Breast epithelium (tissue), 3 donors: ENCODE data around the gene TNS3.

Experiments
- CTCF ChIP-seq, 3 donors: fragments of 450-650 bp; IDR thresholded peaks; one replicate each; pipeline ENCODE4 v1.5.1; 2016 to 2017; ENCODE audit warnings: antibody characterized with exemption in 3 of 3, mild to moderate bottlenecking in 3 of 3, moderate library complexity in 3 of 3
- POLR2A ChIP-seq: fragments of 450-650 bp; IDR thresholded peaks from one replicate; pipeline ENCODE4 v1.6.1; 2016; ENCODE audit warnings: antibody characterized with exemption, mild to moderate bottlenecking, moderate library complexity

GRCh38 chr7:47356261-47356660 lies 225.7 kb downstream of the TNS3 start:
- TF ChIP-seq CTCF (IDR thresholded peaks at IDR 0.05) = no peak
- no peak for TF ChIP-seq POLR2A
